HepG2 (cell line): Measurements from ENCODE around the gene KPNB1. TPM values are rescaled to one million over a fixed set of nuclear protein-coding genes. Genes with fewer than 3 reads are reported as not detected.

Experiments used
- ASH2L ChIP-seq: fragments of 300-600, 200-600 bp; sonication (generic); IDR thresholded peaks from 2 replicates; pipeline ENCODE4 v1.7.0; 2017; ENCODE audit warnings: low read depth, mild to moderate bottlenecking, moderate library complexity, mixed read lengths, low read length; ENCODE audit not compliant: insufficient read length
- HOXA3 ChIP-seq: sonication (generic); formaldehyde crosslinking; IDR thresholded peaks from 2 replicates; pipeline ENCODE4 v1.5.0; 2020; ENCODE audit warnings: missing genetic modification reagents
- IRF2 ChIP-seq: IDR thresholded peaks from 2 replicates; pipeline ENCODE4 v1.6.1; 2018; ENCODE audit warnings: missing genetic modification reagents, missing compliant biosample characterization
- JUN ChIP-seq: sonication (generic); formaldehyde crosslinking; IDR thresholded peaks from 2 replicates; pipeline ENCODE4 v1.4.0; 2020; ENCODE audit warnings: mild to moderate bottlenecking, missing genetic modification reagents
- MEF2D ChIP-seq: sonication (generic); formaldehyde crosslinking; IDR thresholded peaks from 2 replicates; pipeline ENCODE4 v1.5.1; 2020; ENCODE audit warnings: mild to moderate bottlenecking, missing genetic modification reagents
- NCOR1 ChIP-seq: fragments of 200-600 bp; sonication (generic); IDR thresholded peaks from 2 replicates; pipeline ENCODE4 v1.7.0; 2017; ENCODE audit warnings: antibody characterized with exemption, low read length, borderline replicate concordance
- PHF20 ChIP-seq: sonication (generic); formaldehyde crosslinking; IDR thresholded peaks from 2 replicates; pipeline ENCODE4 v1.5.0; 2020; ENCODE audit warnings: mild to moderate bottlenecking, missing genetic modification reagents
- POLR2A ChIP-seq, 2 experiments: IDR thresholded peaks; 2 replicates each; pipeline ENCODE4 v1.6.1; 2011; ENCODE audit warnings: low read depth in 2 of 2, low read length in 2 of 2, mild to moderate bottlenecking in 1 of 2, moderate library complexity in 1 of 2; ENCODE audit not compliant: insufficient read depth in 1 of 2
- PRDM15 ChIP-seq: sonication (generic); formaldehyde crosslinking; IDR thresholded peaks from 2 replicates; pipeline ENCODE4 v1.4.0; 2020; ENCODE audit warnings: missing genetic modification reagents
- PRPF4 ChIP-seq: fragments of 200-400 bp; formaldehyde crosslinking; IDR thresholded peaks from 2 replicates; pipeline ENCODE4 v1.6.1; 2016; ENCODE audit warnings: low read length, low read depth; ENCODE audit not compliant: poor library complexity, severe bottlenecking
- THAP11 ChIP-seq: IDR thresholded peaks from 2 replicates; pipeline ENCODE4 v1.6.1; 2016; ENCODE audit warnings: missing biosample characterization, missing genetic modification reagents
- ZBTB2 ChIP-seq: sonication (generic); formaldehyde crosslinking; IDR thresholded peaks from 2 replicates; pipeline ENCODE4 v1.8.0; 2022; ENCODE audit warnings: low read depth, missing genetic modification reagents
- ZFP37 ChIP-seq: sonication (generic); formaldehyde crosslinking; IDR thresholded peaks from 2 replicates; pipeline ENCODE4 v1.4.0; 2020; ENCODE audit warnings: missing genetic modification reagents, borderline replicate concordance
- ZNF160 ChIP-seq: sonication (generic); formaldehyde crosslinking; IDR thresholded peaks from 2 replicates; pipeline ENCODE4 v1.8.0; 2022; ENCODE audit warnings: mild to moderate bottlenecking, inconsistent platforms, missing genetic modification reagents
- ZNF354B ChIP-seq: sonication (generic); formaldehyde crosslinking; IDR thresholded peaks from 2 replicates; pipeline ENCODE4 v1.8.0; 2022; ENCODE audit warnings: mild to moderate bottlenecking, missing genetic modification reagents
- ZNF484 ChIP-seq: sonication (generic); formaldehyde crosslinking; IDR thresholded peaks from 2 replicates; pipeline ENCODE4 v1.5.1; 2020; ENCODE audit warnings: mild to moderate bottlenecking, low read depth, missing genetic modification reagents, borderline replicate concordance
- polyA plus RNA-seq, 8 experiments: library from polyadenylated mRNA; depleted of rRNA in 3 of 8; stranded (reverse) in 7 of 8; unstranded in 1 of 8; fragments of >200 nt; fragmentation: Illumina TruSeq in 4 of 8; extraction: Trizol in 4 of 8; gene quantifications; 2 replicates each; pipeline versions ENCODE4 v1.2.1 to v1.2.3, GENCODE V29; 2011 to 2016; ENCODE audit warnings: low read depth in 4 of 8, missing spikeins in 1 of 8, mixed read lengths in 1 of 8; ENCODE audit not compliant: insufficient read depth in 1 of 8
- total RNA-seq, 5 experiments: library from RNA; depleted of rRNA; stranded (reverse); fragments of >200 nt; fragmentation: Illumina TruSeq; extraction: Trizol; gene quantifications; 2 replicates each; pipeline ENCODE4 v1.2.3, GENCODE V29; 2016; ENCODE audit warnings: low read depth in 1 of 5
- TF ChIP-seq, protein P1 (sequence below): sonication (generic); formaldehyde crosslinking; IDR thresholded peaks from 2 replicates; pipeline ENCODE4 v1.4.0; 2020; ENCODE audit warnings: missing genetic modification reagents
- TF ChIP-seq, protein P2 (sequence below): sonication (generic); formaldehyde crosslinking; conservative IDR thresholded peaks from 2 replicates; pipeline ENCODE4 v1.8.0; 2022; ENCODE audit warnings: missing genetic modification reagents

Gene KPNB1
- total and polyA plus RNA-seq, 2 of the 13 experiments (the other 11 are each of a cell fraction or from before 2014, with no cell fraction given): 164 to 424 TPM

DNA sequence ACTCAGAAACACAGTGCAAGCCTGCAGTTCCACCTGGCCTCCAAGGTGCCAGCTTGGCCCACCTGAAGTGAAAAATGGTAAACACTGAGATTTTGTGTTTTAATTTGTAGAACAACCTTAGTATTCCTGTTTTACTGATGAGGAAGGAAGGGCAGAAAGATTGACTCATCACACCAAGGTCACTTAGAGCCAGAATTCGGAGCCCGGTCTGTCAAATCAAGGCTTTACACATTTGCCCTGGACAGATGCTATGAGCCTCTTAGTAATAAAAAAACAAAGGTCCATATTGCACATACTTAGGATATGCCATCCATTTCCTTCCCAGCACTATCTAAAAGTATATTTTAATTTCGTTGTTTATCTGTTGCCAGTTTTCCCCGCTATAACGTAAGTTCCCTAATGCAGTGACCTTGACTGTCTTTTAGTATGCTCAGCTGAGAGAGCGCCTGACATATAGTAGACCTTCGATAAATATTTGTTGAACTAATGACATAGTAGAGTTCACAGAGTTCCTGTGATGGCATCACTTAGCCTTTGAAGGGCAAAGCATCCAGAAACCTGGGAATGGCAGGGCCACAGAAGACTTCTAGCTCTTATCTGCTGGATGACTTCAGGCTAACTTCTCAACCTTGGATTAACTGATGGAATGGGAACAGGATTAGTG lies 37.1 kb downstream of the KPNB1 start (continued):
- TF ChIP-seq ZBTB2 (CRISPR knock-in tag): no peak
- TF ChIP-seq, protein P1, sequence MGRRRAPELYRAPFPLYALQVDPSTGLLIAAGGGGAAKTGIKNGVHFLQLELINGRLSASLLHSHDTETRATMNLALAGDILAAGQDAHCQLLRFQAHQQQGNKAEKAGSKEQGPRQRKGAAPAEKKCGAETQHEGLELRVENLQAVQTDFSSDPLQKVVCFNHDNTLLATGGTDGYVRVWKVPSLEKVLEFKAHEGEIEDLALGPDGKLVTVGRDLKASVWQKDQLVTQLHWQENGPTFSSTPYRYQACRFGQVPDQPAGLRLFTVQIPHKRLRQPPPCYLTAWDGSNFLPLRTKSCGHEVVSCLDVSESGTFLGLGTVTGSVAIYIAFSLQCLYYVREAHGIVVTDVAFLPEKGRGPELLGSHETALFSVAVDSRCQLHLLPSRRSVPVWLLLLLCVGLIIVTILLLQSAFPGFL (CRISPR knock-in tag): no peak
- peak in 1 of 2 experiments; percentile 29; a peak in 1 of 4 replicates for TF ChIP-seq POLR2A (IDR thresholded peaks at IDR 0.05; ENCODE audit: insufficient read depth in 1 of 2, low read depth in 2 of 2, low read length in 2 of 2)
- peak; percentile 63; the same call in 1 of the 2 replicates for TF ChIP-seq HOXA3 (CRISPR knock-in tag)
- peak; percentile 45; the same call in 1 of the 2 replicates for TF ChIP-seq IRF2 (CRISPR knock-in tag)
- TF ChIP-seq MEF2D (CRISPR knock-in tag): no peak
- TF ChIP-seq THAP11 (CRISPR knock-in tag): 0 out of 2 replicates have a peak, but pooled peaks have one; percentile 31
- TF ChIP-seq NCOR1: peak; percentile 63; the same call in 1 of the 2 replicates
- TF ChIP-seq ZNF484 (CRISPR knock-in tag): no peak
- TF ChIP-seq, protein P2, sequence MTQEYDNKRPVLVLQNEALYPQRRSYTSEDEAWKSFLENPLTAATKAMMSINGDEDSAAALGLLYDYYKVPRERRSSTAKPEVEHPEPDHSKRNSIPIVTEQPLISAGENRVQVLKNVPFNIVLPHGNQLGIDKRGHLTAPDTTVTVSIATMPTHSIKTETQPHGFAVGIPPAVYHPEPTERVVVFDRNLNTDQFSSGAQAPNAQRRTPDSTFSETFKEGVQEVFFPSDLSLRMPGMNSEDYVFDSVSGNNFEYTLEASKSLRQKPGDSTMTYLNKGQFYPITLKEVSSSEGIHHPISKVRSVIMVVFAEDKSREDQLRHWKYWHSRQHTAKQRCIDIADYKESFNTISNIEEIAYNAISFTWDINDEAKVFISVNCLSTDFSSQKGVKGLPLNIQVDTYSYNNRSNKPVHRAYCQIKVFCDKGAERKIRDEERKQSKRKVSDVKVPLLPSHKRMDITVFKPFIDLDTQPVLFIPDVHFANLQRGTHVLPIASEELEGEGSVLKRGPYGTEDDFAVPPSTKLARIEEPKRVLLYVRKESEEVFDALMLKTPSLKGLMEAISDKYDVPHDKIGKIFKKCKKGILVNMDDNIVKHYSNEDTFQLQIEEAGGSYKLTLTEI (CRISPR knock-in tag): no peak
- no peak for TF ChIP-seq JUN (CRISPR knock-in tag)
- TF ChIP-seq ZNF160 (CRISPR knock-in tag): no peak
- TF ChIP-seq ASH2L: peak; percentile 57
- TF ChIP-seq PRDM15 (CRISPR knock-in tag): no peak
- TF ChIP-seq PRPF4: no peak
- no peak for TF ChIP-seq ZNF354B (CRISPR knock-in tag)
- no peak for TF ChIP-seq PHF20 (CRISPR knock-in tag)
- TF ChIP-seq ZFP37 (CRISPR knock-in tag): no peak
